ENCODE data around the gene CEP350.
A peak's percentile ranks its signal among the peaks of the same experiment; 100 is the strongest.
"Not testable (repeated sequence)": the region's sequence is repeated elsewhere in the genome, so short reads cannot be mapped to it uniquely, and the experiment has no call there.

The CEP350 gene

GRCh38 chr1:180119837-180120236 is 165.2 kb downstream of the CEP350 start:
- no peak for DNase-seq (ENCODE audit: low read depth)

GRCh38 chr1:180123463-180123936 is 168.9 kb downstream of the CEP350 start:
- DNase-seq (ENCODE audit: low read depth): no peak

- DNase-seq (ENCODE audit: low read depth): no peak
Observed at GRCh38 chr1:180130651-180131050, 176.0 kb downstream of the CEP350 start.

GRCh38 chr1:180131510-180131909 is 176.9 kb downstream of the CEP350 start:
- DNase-seq (ENCODE audit: low read depth): no peak

GRCh38 chr1:180133193-180133592 is 178.6 kb downstream of the CEP350 start:
- no peak for DNase-seq (ENCODE audit: low read depth)

GRCh38 chr1:180133688-180134087 is 179.1 kb downstream of the CEP350 start:
- not testable (repeated sequence) for DNase-seq (ENCODE audit: low read depth)

- no peak for DNase-seq (ENCODE audit: low read depth)
Observed at GRCh38 chr1:180135535-180135934, 180.9 kb downstream of the CEP350 start.

- no peak for DNase-seq (ENCODE audit: low read depth)
Observed at GRCh38 chr1:180136331-180136967, 181.8 kb downstream of the CEP350 start.

GRCh38 chr1:180136968-180137356 is 182.4 kb downstream of the CEP350 start:
- no peak for DNase-seq (ENCODE audit: low read depth)

- DNase-seq (ENCODE audit: low read depth): no peak
Observed at GRCh38 chr1:180137776-180138175, 183.2 kb downstream of the CEP350 start.

GRCh38 chr1:180141381-180141934 is 186.8 kb downstream of the CEP350 start:
- DNase-seq (ENCODE audit: low read depth): no peak

- no peak for DNase-seq (ENCODE audit: low read depth)
Observed at GRCh38 chr1:180143359-180143758, 188.7 kb downstream of the CEP350 start.

GRCh38 chr1:180144659-180145357 is 190.2 kb downstream of the CEP350 start:
- DNase-seq (ENCODE audit: low read depth): no peak

- DNase-seq (ENCODE audit: low read depth): no peak
Observed at GRCh38 chr1:180145446-180145845, 190.8 kb downstream of the CEP350 start.

GRCh38 chr1:180150982-180151381 is 196.4 kb downstream of the CEP350 start:
- no peak for DNase-seq (ENCODE audit: low read depth)

GRCh38 chr1:180151508-180151907 is 196.9 kb downstream of the CEP350 start:
- no peak for DNase-seq (ENCODE audit: low read depth)

GRCh38 chr1:180152588-180152987 is 198.0 kb downstream of the CEP350 start:
- no peak for DNase-seq (ENCODE audit: low read depth)

- DNase-seq (ENCODE audit: low read depth): no peak
Observed at GRCh38 chr1:180153032-180153431, 198.4 kb downstream of the CEP350 start.

- no peak for DNase-seq (ENCODE audit: low read depth)
Observed at GRCh38 chr1:180154003-180154324, 199.4 kb downstream of the CEP350 start.

- DNase-seq (ENCODE audit: low read depth): peak; percentile 79
Observed at GRCh38 chr1:180154325-180155181, 199.9 kb downstream of the CEP350 start, which contains the start of gene QSOX1. Gene QSOX1 (plus strand): TSS chr1:180154869. CDS start chr1:180154908, 39 bp downstream.

- no peak for DNase-seq (ENCODE audit: low read depth)
Observed at GRCh38 chr1:180155182-180155682, 200.6 kb downstream of the CEP350 start.

- no peak for DNase-seq (ENCODE audit: low read depth)
Observed at GRCh38 chr1:180156201-180156600, 201.6 kb downstream of the CEP350 start.

All from activated T-cell treated with anti-CD3 and anti-CD28 coated beads for 1 hour (primary cell).